K562 (cell line): ENCODE data around the gene CCR7.

Experiments used
- FOXM1 ChIP-seq, 2 experiments: fragments of 450-650 bp in 1 of 2; sonication (generic) in 1 of 2; formaldehyde crosslinking in 1 of 2; IDR thresholded peaks; 2 replicates each; pipeline versions ENCODE4 v1.6.1 to v1.9.0; 2017 to 2022; ENCODE audit warnings: low read depth in 2 of 2, mild to moderate bottlenecking in 2 of 2, missing genetic modification reagents in 1 of 2, moderate library complexity in 1 of 2
- TF ChIP-seq, protein P1 (sequence below): sonication (generic); formaldehyde crosslinking; IDR thresholded peaks from 2 replicates; pipeline ENCODE4 v1.8.0; 2022; ENCODE audit warnings: mild to moderate bottlenecking, missing genetic modification reagents, borderline replicate concordance
- TF ChIP-seq, protein P2 (sequence below), 3 experiments: fragments of 200-800 bp in 1 of 3; fragments of 250-450 bp in 1 of 3; fragments of 450-650 bp in 1 of 3; sonication (Bioruptor Pico) in 1 of 3; sonication (Bioruptor generic) in 1 of 3; formaldehyde crosslinking in 1 of 3; IDR thresholded peaks; 2 replicates each; pipeline versions ENCODE4 v1.6.1 to v1.8.0; 2016 to 2022; ENCODE audit warnings: mild to moderate bottlenecking in 2 of 3, missing genetic modification characterization in 2 of 3, missing compliant biosample characterization in 1 of 3, moderate library complexity in 1 of 3
- TF ChIP-seq, protein P3 (sequence below): fragments of 200-800 bp; sonication (Bioruptor generic); IDR thresholded peaks from 2 replicates; pipeline ENCODE4 v1.6.1; 2017; ENCODE audit warnings: missing genetic modification characterization, missing compliant biosample characterization

DNA sequence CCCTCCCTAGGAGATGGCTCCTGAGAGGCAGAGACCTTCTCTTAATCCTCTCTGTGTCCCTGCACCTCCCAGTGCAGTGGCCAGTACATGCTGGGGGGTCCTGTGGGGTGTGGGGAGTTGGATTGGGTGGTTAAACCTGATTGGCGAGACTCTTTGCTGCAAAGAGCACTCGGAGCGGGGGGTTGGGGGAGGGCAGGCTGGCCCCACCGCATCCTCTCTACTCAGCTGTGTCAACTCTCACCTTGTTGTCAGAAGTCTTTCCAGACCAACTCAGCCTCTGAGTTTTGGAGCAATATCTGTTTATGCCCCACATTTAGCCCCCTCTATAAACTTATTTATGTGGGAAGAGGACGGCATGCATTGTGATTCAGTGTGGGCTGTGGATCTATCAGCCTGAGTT lies 42.4 kb upstream of the CCR7 start:
- TF ChIP-seq, protein P1, sequence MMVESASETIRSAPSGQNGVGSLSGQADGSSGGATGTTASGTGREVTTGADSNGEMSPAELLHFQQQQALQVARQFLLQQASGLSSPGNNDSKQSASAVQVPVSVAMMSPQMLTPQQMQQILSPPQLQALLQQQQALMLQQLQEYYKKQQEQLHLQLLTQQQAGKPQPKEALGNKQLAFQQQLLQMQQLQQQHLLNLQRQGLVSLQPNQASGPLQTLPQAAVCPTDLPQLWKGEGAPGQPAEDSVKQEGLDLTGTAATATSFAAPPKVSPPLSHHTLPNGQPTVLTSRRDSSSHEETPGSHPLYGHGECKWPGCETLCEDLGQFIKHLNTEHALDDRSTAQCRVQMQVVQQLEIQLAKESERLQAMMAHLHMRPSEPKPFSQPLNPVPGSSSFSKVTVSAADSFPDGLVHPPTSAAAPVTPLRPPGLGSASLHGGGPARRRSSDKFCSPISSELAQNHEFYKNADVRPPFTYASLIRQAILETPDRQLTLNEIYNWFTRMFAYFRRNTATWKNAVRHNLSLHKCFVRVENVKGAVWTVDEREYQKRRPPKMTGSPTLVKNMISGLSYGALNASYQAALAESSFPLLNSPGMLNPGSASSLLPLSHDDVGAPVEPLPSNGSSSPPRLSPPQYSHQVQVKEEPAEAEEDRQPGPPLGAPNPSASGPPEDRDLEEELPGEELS (CRISPR knock-in tag), result no peak
- TF ChIP-seq, protein P2, sequence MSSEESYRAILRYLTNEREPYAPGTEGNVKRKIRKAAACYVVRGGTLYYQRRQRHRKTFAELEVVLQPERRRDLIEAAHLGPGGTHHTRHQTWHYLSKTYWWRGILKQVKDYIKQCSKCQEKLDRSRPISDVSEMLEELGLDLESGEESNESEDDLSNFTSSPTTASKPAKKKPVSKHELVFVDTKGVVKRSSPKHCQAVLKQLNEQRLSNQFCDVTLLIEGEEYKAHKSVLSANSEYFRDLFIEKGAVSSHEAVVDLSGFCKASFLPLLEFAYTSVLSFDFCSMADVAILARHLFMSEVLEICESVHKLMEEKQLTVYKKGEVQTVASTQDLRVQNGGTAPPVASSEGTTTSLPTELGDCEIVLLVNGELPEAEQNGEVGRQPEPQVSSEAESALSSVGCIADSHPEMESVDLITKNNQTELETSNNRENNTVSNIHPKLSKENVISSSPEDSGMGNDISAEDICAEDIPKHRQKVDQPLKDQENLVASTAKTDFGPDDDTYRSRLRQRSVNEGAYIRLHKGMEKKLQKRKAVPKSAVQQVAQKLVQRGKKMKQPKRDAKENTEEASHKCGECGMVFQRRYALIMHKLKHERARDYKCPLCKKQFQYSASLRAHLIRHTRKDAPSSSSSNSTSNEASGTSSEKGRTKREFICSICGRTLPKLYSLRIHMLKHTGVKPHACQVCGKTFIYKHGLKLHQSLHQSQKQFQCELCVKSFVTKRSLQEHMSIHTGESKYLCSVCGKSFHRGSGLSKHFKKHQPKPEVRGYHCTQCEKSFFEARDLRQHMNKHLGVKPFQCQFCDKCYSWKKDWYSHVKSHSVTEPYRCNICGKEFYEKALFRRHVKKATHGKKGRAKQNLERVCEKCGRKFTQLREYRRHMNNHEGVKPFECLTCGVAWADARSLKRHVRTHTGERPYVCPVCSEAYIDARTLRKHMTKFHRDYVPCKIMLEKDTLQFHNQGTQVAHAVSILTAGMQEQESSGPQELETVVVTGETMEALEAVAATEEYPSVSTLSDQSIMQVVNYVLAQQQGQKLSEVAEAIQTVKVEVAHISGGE (CRISPR knock-in tag; IDR thresholded peaks at IDR 0.05), result no peak
- TF ChIP-seq, protein P3, sequence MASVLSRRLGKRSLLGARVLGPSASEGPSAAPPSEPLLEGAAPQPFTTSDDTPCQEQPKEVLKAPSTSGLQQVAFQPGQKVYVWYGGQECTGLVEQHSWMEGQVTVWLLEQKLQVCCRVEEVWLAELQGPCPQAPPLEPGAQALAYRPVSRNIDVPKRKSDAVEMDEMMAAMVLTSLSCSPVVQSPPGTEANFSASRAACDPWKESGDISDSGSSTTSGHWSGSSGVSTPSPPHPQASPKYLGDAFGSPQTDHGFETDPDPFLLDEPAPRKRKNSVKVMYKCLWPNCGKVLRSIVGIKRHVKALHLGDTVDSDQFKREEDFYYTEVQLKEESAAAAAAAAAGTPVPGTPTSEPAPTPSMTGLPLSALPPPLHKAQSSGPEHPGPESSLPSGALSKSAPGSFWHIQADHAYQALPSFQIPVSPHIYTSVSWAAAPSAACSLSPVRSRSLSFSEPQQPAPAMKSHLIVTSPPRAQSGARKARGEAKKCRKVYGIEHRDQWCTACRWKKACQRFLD (CRISPR knock-in tag), result no peak
- no peak for TF ChIP-seq FOXM1 (IDR thresholded peaks at IDR 0.05; ENCODE audit: low read depth)
- TF ChIP-seq FOXM1 (CRISPR knock-in tag; IDR thresholded peaks at IDR 0.05; ENCODE audit: low read depth), result no peak
